GM18907 (cell line): ENCODE data around the gene USP2.

ENCODE experiments used
- ATAC-seq: cut with Tn5 transposase; IDR thresholded peaks from one replicate; pipeline ENCODE4 v1.9.1; 2021; ENCODE audit warnings: mild to moderate bottlenecking, moderate library complexity; ENCODE audit not compliant: unreplicated experiment

Gene USP2

GRCh38 chr11:119377961-119378667 is 3.4 kb downstream of the USP2 start:
- no peak for ATAC-seq

- no peak for ATAC-seq
Observed at GRCh38 chr11:119377112-119377901, 4.2 kb downstream of the USP2 start.

GRCh38 chr11:119376197-119376847 is 5.2 kb downstream of the USP2 start:
- ATAC-seq, result no peak

GRCh38 chr11:119375337-119376196 is 5.9 kb downstream of the USP2 start:
- no peak for ATAC-seq

GRCh38 chr11:119374632-119375336 is 6.7 kb downstream of the USP2 start:
- ATAC-seq, result no peak

- ATAC-seq, result no peak
Observed at GRCh38 chr11:119373921-119374631, 7.4 kb downstream of the USP2 start.

GRCh38 chr11:119373059-119373920 is 8.2 kb downstream of the USP2 start:
- no peak for ATAC-seq

- ATAC-seq, result no peak
Observed at GRCh38 chr11:119372260-119373058, 9.0 kb downstream of the USP2 start.

GRCh38 chr11:119371778-119372182 is 9.7 kb downstream of the USP2 start:
- ATAC-seq, result no peak

GRCh38 chr11:119371067-119371601 is 10.4 kb downstream of the USP2 start:
- ATAC-seq, result no peak

GRCh38 chr11:119370486-119371046 is 10.9 kb downstream of the USP2 start:
- no peak for ATAC-seq

GRCh38 chr11:119369132-119369925 is 12.2 kb downstream of the USP2 start:
- no peak for ATAC-seq

GRCh38 chr11:119368121-119369034 is 13.1 kb downstream of the USP2 start:
- no peak for ATAC-seq

GRCh38 chr11:119367661-119368120 is 13.8 kb downstream of the USP2 start:
- ATAC-seq, result no peak
